DMS114 treated with DMSO at 0.1 percent for 48 hours (cell line): ENCODE measurements around the gene FMC1.
A peak's percentile ranks its signal among the peaks of the same experiment; 100 is the strongest.
"Not testable (repeated sequence)": the region's sequence is repeated elsewhere in the genome, so short reads cannot be mapped to it uniquely, and the experiment has no call there.

ENCODE experiments used
- DNase-seq: peaks from one replicate; lab custom pipeline; 2025; ENCODE audit not compliant: unreplicated experiment; lab: John Stamatoyannopoulos, UW

Gene FMC1

DNA sequence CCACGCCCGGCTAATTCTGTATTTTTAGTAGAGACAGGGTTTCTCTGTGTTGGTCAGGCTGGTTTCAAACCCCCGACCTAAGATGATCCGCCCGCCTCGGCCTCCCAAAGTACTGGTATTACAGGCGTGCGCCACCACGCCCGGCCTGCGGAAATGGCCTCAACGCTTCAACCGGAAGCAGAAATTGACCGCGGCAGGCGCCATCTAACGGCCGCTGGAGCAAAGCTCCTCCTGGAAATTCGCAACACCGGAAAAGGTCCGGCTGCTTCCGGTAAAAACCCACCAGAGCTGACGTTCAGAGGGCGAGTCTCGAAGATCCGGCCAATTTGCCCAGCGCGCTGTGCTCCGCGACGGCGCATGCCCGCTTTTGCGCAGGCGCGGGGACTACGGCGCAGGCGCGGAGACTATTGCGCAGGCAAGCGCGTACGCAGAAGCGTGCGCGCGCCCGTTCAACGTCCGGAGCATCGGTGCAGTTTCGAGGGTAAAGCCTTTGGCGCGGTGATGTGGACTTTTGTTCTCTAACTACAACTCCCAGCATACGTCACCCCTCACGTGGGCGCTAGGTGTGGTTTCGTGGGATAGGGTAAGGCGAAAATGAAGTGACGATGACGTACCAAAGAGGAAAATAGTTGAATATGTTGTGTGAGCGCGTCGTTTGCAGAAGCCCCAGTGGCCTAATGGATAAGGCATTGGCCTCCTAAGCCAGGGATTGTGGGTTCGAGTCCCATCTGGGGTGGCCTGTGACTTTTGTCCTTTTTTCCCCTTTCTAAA, 915 bp upstream of the FMC1 start:
- peak; percentile 99 for DNase-seq

DNA sequence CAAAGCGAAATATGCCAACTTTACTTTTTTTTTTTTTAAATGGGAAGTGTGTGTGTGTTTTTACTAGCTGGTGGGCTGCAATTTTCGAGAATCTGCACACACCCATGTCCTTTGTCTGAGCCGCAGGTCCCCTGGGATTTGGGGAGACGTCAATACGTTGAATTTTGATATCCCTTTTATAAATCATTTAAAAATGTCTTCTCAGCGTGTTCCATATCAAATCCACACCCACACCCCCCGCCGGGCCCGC, 404 bp upstream of the FMC1 start:
- no peak for DNase-seq

DNA sequence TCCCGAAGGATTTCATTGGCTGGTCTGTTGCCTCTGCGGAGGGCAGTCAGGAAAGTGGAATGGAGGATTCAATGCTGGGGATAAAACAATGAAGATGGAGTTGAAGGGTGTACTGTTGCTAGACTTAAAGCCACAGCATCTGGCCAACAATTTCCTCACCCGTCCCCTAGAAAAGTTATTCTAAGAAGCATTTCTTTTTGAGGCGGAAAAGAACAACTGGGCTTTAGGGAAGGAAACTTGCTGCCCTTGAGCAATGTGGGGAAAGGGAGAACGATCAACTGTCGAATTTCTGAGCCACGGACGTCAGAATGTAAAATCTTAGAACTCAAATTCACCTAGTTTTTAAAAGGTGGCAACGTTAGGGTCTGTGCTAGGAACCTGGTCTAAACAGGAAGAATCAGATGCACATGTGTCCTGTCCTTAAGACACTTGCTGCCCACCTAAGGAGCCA, 664 bp downstream of the FMC1 start:
- DNase-seq, result no peak

DNA sequence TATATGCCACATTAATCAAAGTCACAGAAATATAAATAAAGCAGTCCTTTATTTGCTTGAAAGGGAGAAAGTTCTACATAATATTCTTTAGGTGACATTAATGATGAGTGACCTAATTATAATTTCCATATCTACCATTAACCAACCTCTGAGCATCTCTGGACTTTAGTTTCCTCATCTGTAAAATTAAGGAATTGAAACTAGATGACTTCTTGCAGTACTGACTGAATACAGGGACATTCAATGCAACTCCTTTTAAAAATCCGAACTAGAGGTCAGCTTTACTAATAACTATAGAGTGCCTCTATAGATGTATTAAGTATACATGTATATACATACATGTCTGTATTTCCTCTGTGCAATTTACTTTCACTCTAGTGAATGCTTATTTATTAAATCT, 3.9 kb downstream of the FMC1 start:
- no peak for DNase-seq

GRCh38 chr7:139351027-139351426, 9.9 kb downstream of the FMC1 start:
- no peak for DNase-seq

DNA sequence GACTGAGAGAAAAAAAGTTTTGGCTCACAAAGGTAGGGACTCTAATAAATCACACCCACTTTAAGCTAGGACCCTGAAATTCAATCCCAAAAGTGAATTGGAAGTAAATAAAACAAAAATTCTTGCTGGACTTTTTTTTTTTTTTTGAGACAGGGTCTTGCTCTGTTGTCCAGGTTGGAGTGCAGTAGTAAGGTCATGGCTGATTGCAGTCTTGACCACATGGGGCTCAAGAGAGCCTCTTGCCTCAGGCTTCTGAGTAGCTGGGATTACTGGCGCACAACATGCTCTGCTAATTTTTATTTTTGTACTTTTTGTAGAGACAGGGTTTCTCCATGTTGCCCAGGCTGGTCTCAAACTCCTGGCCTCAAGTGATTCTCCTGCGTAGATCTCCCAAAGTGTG, 13.6 kb downstream of the FMC1 start:
- DNase-seq, result no peak

DNA sequence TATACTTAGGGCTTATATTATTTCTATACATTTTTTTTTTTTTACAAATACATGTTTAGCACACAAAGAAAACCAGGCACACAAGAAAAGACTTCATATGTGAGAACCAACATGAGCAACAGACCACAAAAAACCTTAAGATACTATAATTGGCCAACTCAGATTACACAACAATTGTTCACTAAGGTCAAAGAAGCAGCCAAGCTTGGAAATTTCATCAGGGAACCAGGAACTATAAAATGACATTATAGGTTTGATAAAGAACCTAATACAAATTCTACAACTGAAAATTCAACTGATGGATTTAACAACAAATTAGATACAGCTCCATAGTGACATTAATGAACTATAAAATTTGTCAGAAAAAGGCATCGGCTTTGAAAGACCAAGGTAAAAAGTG, 14.2 kb downstream of the FMC1 start:
- no peak for DNase-seq

- DNase-seq, result not testable (repeated sequence)
These were observed 16.8 kb downstream of the FMC1 start for GRCh38 chr7:139357729-139358506.

GRCh38 chr7:139358541-139359365, 17.6 kb downstream of the FMC1 start:
- peak; percentile 40 for DNase-seq

GRCh38 chr7:139359366-139360209, 18.5 kb downstream of the FMC1 start, which contains the start of gene LUC7L2:
TSS of gene LUC7L2 (plus strand) at chr7:139359894. CDS start at chr7:139360262, 368 bp downstream.
- DNase-seq, result peak; percentile 95

DNA sequence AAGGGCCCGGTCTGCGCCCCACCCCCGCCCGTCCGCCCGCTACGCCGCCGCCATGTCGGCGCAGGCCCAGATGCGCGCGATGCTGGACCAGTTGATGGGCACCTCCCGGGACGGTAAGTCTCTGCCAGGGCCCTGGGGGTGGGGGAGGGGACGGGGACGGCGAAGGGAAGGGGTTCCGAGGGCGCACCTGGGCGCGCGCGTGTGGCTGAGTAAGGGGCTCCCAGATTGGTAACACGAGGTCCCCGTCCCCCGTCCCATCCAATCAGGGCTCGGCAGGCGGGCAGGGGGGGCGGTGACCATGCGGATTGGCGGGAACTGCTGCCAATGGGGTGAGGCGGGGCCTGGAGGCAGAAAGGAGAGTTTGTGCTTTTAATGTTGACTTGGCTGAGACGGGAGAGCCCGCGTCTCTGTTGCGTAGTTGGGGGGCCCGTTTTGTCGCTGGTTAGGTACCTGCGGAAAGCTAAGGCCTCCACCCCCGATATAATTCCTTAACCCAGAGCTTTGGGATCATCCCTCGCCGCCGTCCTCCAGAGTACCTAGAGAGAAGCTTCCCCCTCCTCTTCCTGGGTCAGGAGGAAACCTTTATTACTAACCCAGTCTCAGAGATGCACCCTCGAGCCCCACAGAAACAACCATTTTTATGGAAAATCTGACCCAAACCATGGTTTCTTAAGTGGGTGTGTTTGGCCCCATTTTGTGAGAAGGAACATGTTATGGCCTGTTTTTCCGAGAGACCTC, 19.2 kb downstream of the FMC1 start:
- DNase-seq, result peak; percentile 91

GRCh38 chr7:139360948-139361307, 19.8 kb downstream of the FMC1 start:
- peak; percentile 52 for DNase-seq

DNA sequence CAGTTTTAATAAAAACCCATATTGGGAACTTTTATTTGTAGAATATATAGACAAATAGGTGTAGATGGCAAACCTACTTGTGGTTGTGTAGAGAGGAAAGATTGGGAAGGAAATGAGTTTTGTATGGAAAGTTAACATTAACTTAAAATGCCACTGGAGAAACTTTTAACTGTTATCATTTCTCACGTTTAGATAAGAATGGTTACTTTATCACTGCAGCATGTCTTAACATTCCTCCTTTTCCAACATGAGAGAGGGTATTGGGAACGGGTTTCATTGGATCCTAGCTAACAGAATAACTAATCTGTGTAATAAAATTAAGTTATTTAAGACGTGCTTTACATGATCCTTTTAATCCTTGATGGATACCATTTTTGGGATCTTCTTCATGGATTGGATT, 20.4 kb downstream of the FMC1 start:
- no peak for DNase-seq

GRCh38 chr7:139362302-139362701, 21.2 kb downstream of the FMC1 start:
- no peak for DNase-seq

- no peak for DNase-seq
These were observed 21.8 kb downstream of the FMC1 start for GRCh38 chr7:139362981-139363380.

DNA sequence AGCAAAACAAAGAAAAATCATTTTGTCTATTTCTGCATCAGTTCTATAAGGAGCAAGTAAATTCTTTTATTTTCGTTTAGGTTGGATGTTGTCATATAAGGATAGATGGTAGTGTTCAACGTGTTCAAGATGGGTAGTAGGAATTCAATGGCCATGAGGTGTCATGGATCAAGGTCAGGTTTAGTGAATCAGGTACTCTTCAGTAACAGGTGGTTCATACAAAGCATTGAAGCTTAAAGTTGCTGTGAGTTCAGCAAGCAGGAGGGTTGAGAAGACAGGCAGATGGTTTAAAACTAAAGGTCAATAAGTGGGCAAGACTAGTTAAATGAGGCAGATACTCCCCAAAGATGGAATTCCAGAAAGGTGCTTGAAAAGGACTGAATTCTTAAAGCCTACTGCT, 24.2 kb downstream of the FMC1 start:
- DNase-seq, result no peak

- no peak for DNase-seq
These were observed 25.3 kb downstream of the FMC1 start for GRCh38 chr7:139366400-139366799.

GRCh38 chr7:139367438-139368155, 26.5 kb downstream of the FMC1 start:
- no peak for DNase-seq

DNA sequence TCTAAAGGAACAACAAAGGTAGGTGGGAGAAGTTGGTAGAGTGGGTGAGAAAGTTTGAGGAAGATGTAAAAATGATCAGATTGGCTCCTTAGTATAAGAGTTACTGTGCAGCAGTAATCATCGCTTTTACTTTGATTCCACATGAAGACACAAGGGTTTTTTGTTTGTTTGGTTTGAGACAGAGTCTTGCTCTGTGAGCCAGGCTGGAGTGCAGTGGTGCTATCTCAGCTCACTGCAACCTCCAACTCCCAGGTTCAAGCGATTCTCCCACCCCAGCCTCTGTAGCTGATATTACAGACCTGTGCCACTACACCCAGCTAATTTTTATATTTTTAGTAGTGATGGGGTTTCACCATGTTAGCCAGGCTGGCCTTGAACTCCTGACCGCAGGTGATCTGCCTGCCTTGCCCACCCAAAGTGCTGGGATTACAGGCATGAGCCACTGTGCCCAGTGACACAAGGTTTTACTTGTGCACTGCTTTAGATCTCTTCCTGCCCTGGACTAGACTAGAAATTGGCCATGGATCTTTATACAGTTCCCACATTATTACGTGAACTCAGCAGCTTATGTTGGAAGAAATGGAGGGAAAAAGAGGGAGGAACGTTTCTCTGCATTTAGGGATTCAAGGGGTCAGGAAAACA, 29.3 kb downstream of the FMC1 start:
- DNase-seq, result no peak
